Activated CD4-positive, alpha-beta T cell treated with anti-CD3 and anti-CD28 coated beads for 36 hours (primary cell): ENCODE measurements around the gene LNP1. TPM values are rescaled to one million over a fixed set of nuclear protein-coding genes. Genes with fewer than 3 reads are reported as not detected.
"Not testable (repeated sequence)": the region's sequence is repeated elsewhere in the genome, so short reads cannot be mapped to it uniquely, and the experiment has no call there.

Experiments used
- ATAC-seq: fragments of 200-7000 bp; cut with Tn5 transposase; one replicate; pipeline ENCODE4 v1.10.0; 2021; ENCODE audit warnings: mild to moderate bottlenecking, moderate library complexity
- CTCF ChIA-PET: fragments of 350-600 bp; sonication (Branson Sonifier 250); formaldehyde crosslinking; loops from one replicate; lab custom pipeline; 2021; ENCODE audit warnings: antibody characterized with exemption; lab: Charles Lee
- POLR2A ChIA-PET: fragments of 350-600 bp; sonication (Branson Sonifier 250); formaldehyde crosslinking; loops from one replicate; lab custom pipeline; 2021; ENCODE audit warnings: antibody characterized with exemption, inconsistent platforms; lab: Charles Lee
- DNase-seq: peaks from one replicate; pipeline ENCODE4 v3.0.0-alpha.2; 2020
- H3K27ac Mint-ChIP-seq: one replicate; pipeline ENCODE4 v1.8.0; 2021; ENCODE audit warnings: mixed read lengths
- H3K27me3 Mint-ChIP-seq: one replicate; pipeline ENCODE4 v1.8.0; 2021; ENCODE audit warnings: mixed read lengths
- H3K36me3 Mint-ChIP-seq: one replicate; pipeline ENCODE4 v1.8.0; 2021; ENCODE audit warnings: low read depth, mixed read lengths
- H3K4me1 Mint-ChIP-seq: one replicate; pipeline ENCODE4 v1.8.0; 2021; ENCODE audit warnings: mixed read lengths
- H3K4me3 Mint-ChIP-seq: one replicate; pipeline ENCODE4 v1.8.0; 2021; ENCODE audit warnings: mild to moderate bottlenecking, moderate library complexity, mixed read lengths
- H3K9me3 Mint-ChIP-seq: one replicate; pipeline ENCODE4 v1.8.0; 2021; ENCODE audit warnings: low read depth, mixed read lengths
- intact Hi-C, 2 experiments: fragments of 100-400 bp; cut with DNase I in 1 of 2; cut with micrococcal nuclease in 1 of 2; formaldehyde crosslinking; loops; one replicate each; pipeline versions ENCODE4 v1.14.2 to v1.15.1; 2022 to 2024; cut with DNase I, micrococcal nuclease
- total RNA-seq, 2 experiments: library from RNA; stranded (reverse); gene quantifications; one replicate each; pipeline ENCODE4 v1.2.3, GENCODE V29; 2021

The LNP1 gene
- total RNA-seq: 1 to 10 TPM; 1.7 TPM

- Mint-ChIP-seq H3K4me1 (peaks cover 51% of the 10 kb centered on the region), H3K27ac (peak within 1 kb of the TSS; percentile 96), H3K27me3 (no peaks in the 10 kb centered on the region), H3K36me3 (peaks cover 21% of the 10 kb centered on the region), H3K4me3 (peak within 1 kb of the TSS; percentile 78), H3K9me3 (no peaks in the 10 kb centered on the region)
- ATAC-seq (peak; percentile 91), DNase-seq (peak; percentile 98)
- intact Hi-C loops: loop anchor here (1.0 to 10.0 kb wide), 13 partner anchors 67 to 1499 kb away; partner anchors contain the start of genes CMSS1 (in 2 of the 2), NIT2 (in 2 of the 2), TBC1D23 (in 2 of the 2) and ZBTB11 (in 2 of the 2)
- CTCF ChIA-PET: interaction anchor here (0.6 to 2.9 kb wide), 11 partner anchors 8 to 569 kb away, joined by 3 to 12 read pairs (median 5); partner anchors contain the start of gene TBC1D23
- POLR2A ChIA-PET: interaction anchor here (0.6 to 1.5 kb wide), 8 partner anchors 10 to 1284 kb away, joined by 3 to 7 read pairs (median 6); partner anchors contain the start of genes TBC1D23 and TFG
Measured at GRCh38 chr3:100400780-100401673, at the start of gene LNP1, which contains the start of gene TOMM70. TSS of gene LNP1 (plus strand) at chr3:100401539. CDS start at chr3:100429730, 28,191 bp downstream. TSS of gene TOMM70 (minus strand) at chr3:100401089. CDS start at chr3:100400949, 140 bp downstream.

- H3K27ac Mint-ChIP-seq, H3K27me3 Mint-ChIP-seq, H3K9me3 Mint-ChIP-seq, intact Hi-C loops, ATAC-seq, POLR2A ChIA-PET, H3K4me1 Mint-ChIP-seq, CTCF ChIA-PET, DNase-seq, H3K4me3 Mint-ChIP-seq: not testable (repeated sequence)
- peaks cover 61% of the 10 kb centered on the region for H3K36me3 Mint-ChIP-seq
Measured at GRCh38 chr3:100351770-100352169, 49.6 kb upstream of the LNP1 start.

- ChIA-PET POLR2A (no interaction called here), CTCF (no interaction called here)
- H3K9me3 Mint-ChIP-seq: no peaks in the 10 kb centered on the region
- ATAC-seq (no peak), DNase-seq (no peak)
- no peaks in the 10 kb centered on the region for H3K4me1 Mint-ChIP-seq
- H3K36me3 Mint-ChIP-seq: peaks cover 55% of the 10 kb centered on the region
- H3K27ac Mint-ChIP-seq: no peak overlapping the region
- intact Hi-C loops: no loop called here
- no peak overlapping the region for H3K4me3 Mint-ChIP-seq
- no peaks in the 10 kb centered on the region for H3K27me3 Mint-ChIP-seq
Measured at GRCh38 chr3:100352296-100353231, 48.8 kb upstream of the LNP1 start.

GRCh38 chr3:100354850-100355249, 46.5 kb upstream of the LNP1 start:
- ChIA-PET POLR2A (interaction anchor here (0.9 to 1.1 kb wide), 2 partner anchors 12 to 47 kb away, joined by 3 to 4 read pairs; partner anchors contain the start of genes LNP1 and TOMM70), CTCF (interaction anchor here (0.6 to 1.6 kb wide), 5 partner anchors 12 to 257 kb away, joined by 3 to 5 read pairs (median 3); no protein-coding TSS in a partner anchor)
- DNase-seq: no peak
- Mint-ChIP-seq H3K27me3 (no peaks in the 10 kb centered on the region), H3K4me3 (no peak overlapping the region), H3K4me1 (no peaks in the 10 kb centered on the region), H3K27ac (no peak overlapping the region), H3K9me3 (no peaks in the 10 kb centered on the region), H3K36me3 (peaks cover 49% of the 10 kb centered on the region)
- intact Hi-C loops: no loop called here
- ATAC-seq: no peak

GRCh38 chr3:100358413-100358812, 42.9 kb upstream of the LNP1 start:
- ChIA-PET CTCF (no interaction called here), POLR2A (interaction anchor here (1.1 kb wide), 1 partner anchor 29 kb away, joined by 4 read pairs; no protein-coding TSS in a partner anchor)
- H3K27me3 Mint-ChIP-seq: no peaks in the 10 kb centered on the region
- ATAC-seq (no peak), DNase-seq (no peak)
- H3K36me3 Mint-ChIP-seq: peaks cover 51% of the 10 kb centered on the region
- intact Hi-C loops: no loop called here
- no peak overlapping the region for H3K27ac Mint-ChIP-seq
- no peaks in the 10 kb centered on the region for H3K9me3 Mint-ChIP-seq
- H3K4me3 Mint-ChIP-seq: no peak overlapping the region
- H3K4me1 Mint-ChIP-seq: no peaks in the 10 kb centered on the region

- H3K27me3 Mint-ChIP-seq: no peaks in the 10 kb centered on the region
- DNase-seq: no peak
- ChIA-PET POLR2A (interaction anchor here (1.1 kb wide), 1 partner anchor 30 kb away, joined by 4 read pairs; no protein-coding TSS in a partner anchor), CTCF (interaction anchor here (1.1 to 1.3 kb wide), 3 partner anchors 22 to 44 kb away, joined by 3 read pairs; partner anchors contain the start of gene NIT2)
- H3K27ac Mint-ChIP-seq: no peak overlapping the region
- intact Hi-C loops: no loop called here
- H3K4me1 Mint-ChIP-seq: no peaks in the 10 kb centered on the region
- peaks cover 53% of the 10 kb centered on the region for H3K36me3 Mint-ChIP-seq
- no peak overlapping the region for H3K4me3 Mint-ChIP-seq
- ATAC-seq: no peak
- H3K9me3 Mint-ChIP-seq: no peaks in the 10 kb centered on the region
Measured at GRCh38 chr3:100359035-100359434, 42.3 kb upstream of the LNP1 start.

GRCh38 chr3:100360757-100361496, 40.4 kb upstream of the LNP1 start:
- POLR2A ChIA-PET: interaction anchor here (0.5 kb wide), 1 partner anchor 11 kb away, joined by 3 read pairs; no protein-coding TSS in a partner anchor
- no peaks in the 10 kb centered on the region for H3K27me3 Mint-ChIP-seq

GRCh38 chr3:100361897-100362296, 39.4 kb upstream of the LNP1 start:
- H3K4me3 Mint-ChIP-seq: no peak overlapping the region
- ATAC-seq (no peak), DNase-seq (no peak)
- H3K27me3 Mint-ChIP-seq: no peaks in the 10 kb centered on the region
- H3K9me3 Mint-ChIP-seq: no peaks in the 10 kb centered on the region
- peaks cover 58% of the 10 kb centered on the region for H3K36me3 Mint-ChIP-seq
- CTCF ChIA-PET: no interaction called here
- POLR2A ChIA-PET: interaction anchor here (0.5 kb wide), 1 partner anchor 10 kb away, joined by 3 read pairs; no protein-coding TSS in a partner anchor
- intact Hi-C loops: no loop called here
- H3K27ac Mint-ChIP-seq: no peak overlapping the region
- no peaks in the 10 kb centered on the region for H3K4me1 Mint-ChIP-seq

More at GRCh38 chr3:100360757-100361496, 40.4 kb upstream of the LNP1 start:
- Mint-ChIP-seq H3K36me3 (peaks cover 57% of the 10 kb centered on the region), H3K4me3 (no peak overlapping the region), H3K27ac (no peak overlapping the region), H3K9me3 (no peaks in the 10 kb centered on the region), H3K4me1 (no peaks in the 10 kb centered on the region)
- intact Hi-C loops: no loop called here
- CTCF ChIA-PET: interaction anchor here (0.7 to 1.5 kb wide), 2 partner anchors 9 to 26 kb away, joined by 3 to 4 read pairs; no protein-coding TSS in a partner anchor
- DNase-seq (no peak), ATAC-seq (no peak)

- Mint-ChIP-seq H3K27me3 (no peaks in the 10 kb centered on the region), H3K36me3 (peaks cover 63% of the 10 kb centered on the region), H3K4me1 (no peaks in the 10 kb centered on the region), H3K4me3 (no peak overlapping the region), H3K9me3 (no peaks in the 10 kb centered on the region), H3K27ac (no peak overlapping the region)
- CTCF ChIA-PET: no interaction called here
- intact Hi-C loops: no loop called here
- ATAC-seq (no peak), DNase-seq (no peak)
- POLR2A ChIA-PET: no interaction called here
Measured at GRCh38 chr3:100364421-100364820, 36.9 kb upstream of the LNP1 start.

- DNase-seq (no peak), ATAC-seq (no peak)
- POLR2A ChIA-PET: no interaction called here
- intact Hi-C loops: no loop called here
- H3K4me3 Mint-ChIP-seq: no peak overlapping the region
- no peaks in the 10 kb centered on the region for H3K27me3 Mint-ChIP-seq
- H3K36me3 Mint-ChIP-seq: peaks cover 53% of the 10 kb centered on the region
- CTCF ChIA-PET: no interaction called here
- H3K9me3 Mint-ChIP-seq: no peaks in the 10 kb centered on the region
- H3K4me1 Mint-ChIP-seq: no peaks in the 10 kb centered on the region
- H3K27ac Mint-ChIP-seq: no peak overlapping the region
Measured at GRCh38 chr3:100366424-100366823, 34.9 kb upstream of the LNP1 start.
